Right renal cortex interstitium (tissue), 3 donors: ENCODE measurements around the gene HMGB4. TPM values are rescaled to one million over a fixed set of nuclear protein-coding genes. Genes with fewer than 3 reads are reported as not detected.

ENCODE experiments used
- DNase-seq, 3 donors: peaks; one replicate each; pipeline ENCODE4 v3.0.0-alpha.2; 2013; ENCODE audit warnings: low read depth in 3 of 3, low spot score in 2 of 3
- polyA plus RNA-seq, 3 donors: library from polyadenylated mRNA; unstranded; fragments of 120-200 nt; gene quantifications; one replicate each; pipeline ENCODE4 v1.2.1, GENCODE V29; 2013; ENCODE audit not compliant: insufficient read length in 3 of 3

HMGB4 gene, protein sequence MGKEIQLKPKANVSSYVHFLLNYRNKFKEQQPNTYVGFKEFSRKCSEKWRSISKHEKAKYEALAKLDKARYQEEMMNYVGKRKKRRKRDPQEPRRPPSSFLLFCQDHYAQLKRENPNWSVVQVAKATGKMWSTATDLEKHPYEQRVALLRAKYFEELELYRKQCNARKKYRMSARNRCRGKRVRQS
- polyA plus RNA-seq = not detected

DNA sequence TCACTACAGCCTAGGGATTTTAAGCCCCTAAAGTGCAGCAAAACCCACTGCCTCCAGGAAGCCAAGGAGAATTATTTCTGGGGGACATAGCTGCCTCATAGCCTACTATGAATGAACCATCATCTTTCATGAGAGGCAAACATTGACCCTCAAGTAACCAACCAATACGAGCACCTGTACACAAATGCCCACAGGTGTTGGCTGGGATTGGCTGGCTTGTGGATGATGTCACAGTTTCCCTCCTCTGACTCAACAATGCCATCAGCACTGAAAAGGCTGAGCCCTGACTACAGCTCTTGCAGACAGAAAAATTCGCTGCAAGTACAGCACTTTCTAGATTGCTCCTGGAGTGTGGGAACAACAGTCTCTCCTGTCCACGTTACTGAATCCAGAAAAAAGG lies at the start of gene HMGB4:
Gene HMGB4, plus strand, starts transcription at position 301 of the 400 bp plus-strand sequence. CDS start 113 bp downstream, outside the sequence.
- DNase-seq = no peak

- no peak for DNase-seq
Measured at GRCh38 chr1:33814166-33814565, 49.7 kb upstream of the HMGB4 start.

GRCh38 chr1:33815061-33815460 lies 48.8 kb upstream of the HMGB4 start:
- DNase-seq = no peak

- DNase-seq = no peak
Measured at GRCh38 chr1:33818071-33818470, 45.8 kb upstream of the HMGB4 start.

DNA sequence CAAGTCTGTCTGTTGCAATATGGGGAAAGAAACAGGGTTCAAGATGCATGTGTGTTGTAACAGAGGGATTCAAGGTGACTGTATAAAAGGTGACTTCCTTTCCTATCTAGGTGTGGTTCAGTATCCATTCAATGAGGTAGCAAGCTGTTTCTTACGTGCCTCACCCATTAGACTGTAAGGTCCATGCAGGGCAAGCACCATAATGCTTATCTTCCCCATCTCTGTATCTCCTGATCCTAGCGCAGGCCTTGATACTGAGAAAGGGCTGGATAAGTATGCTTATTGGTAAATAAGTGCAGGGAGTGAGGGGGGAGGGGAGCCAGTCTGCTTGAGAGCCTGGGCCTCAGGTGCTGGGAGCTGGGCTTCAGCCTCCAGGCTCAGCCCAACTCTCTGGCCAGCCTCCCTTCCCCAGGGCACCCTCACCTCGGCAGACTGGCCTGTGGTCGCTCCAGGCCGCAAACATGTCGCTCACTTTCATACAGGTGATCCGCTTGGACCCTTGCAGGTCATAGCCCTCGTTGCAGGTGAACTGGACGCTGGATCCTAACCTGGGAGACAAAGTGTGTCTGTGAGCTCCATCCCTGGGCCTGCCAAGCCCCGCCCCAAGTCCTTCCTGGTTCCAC lies 44.5 kb upstream of the HMGB4 start:
- no peak for DNase-seq

GRCh38 chr1:33819913-33820311 lies 44.0 kb upstream of the HMGB4 start:
- no peak for DNase-seq

GRCh38 chr1:33820804-33821203 lies 43.1 kb upstream of the HMGB4 start:
- DNase-seq = no peak

- no peak for DNase-seq
Measured at GRCh38 chr1:33821291-33821690, 42.6 kb upstream of the HMGB4 start.

DNA sequence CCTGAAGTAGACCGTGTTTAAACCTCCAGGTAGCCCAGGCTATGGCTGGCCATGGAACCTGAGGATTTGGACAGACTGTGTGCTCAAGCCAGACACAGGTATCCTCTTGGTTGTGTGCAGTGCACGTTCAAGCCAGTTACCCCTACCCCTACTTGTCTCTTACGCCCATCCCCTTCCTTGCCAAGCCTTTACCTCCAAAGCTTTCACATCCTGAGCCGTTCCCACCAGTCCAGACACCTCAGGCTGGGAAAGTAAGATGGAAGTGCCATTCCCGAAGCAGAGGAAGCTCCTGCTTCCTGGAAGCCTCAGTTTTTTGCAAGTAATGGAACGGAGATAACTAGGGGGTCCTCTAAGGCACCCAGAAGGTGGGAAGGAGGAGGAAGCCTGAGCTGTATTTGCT lies 41.5 kb upstream of the HMGB4 start:
- DNase-seq = no peak

DNA sequence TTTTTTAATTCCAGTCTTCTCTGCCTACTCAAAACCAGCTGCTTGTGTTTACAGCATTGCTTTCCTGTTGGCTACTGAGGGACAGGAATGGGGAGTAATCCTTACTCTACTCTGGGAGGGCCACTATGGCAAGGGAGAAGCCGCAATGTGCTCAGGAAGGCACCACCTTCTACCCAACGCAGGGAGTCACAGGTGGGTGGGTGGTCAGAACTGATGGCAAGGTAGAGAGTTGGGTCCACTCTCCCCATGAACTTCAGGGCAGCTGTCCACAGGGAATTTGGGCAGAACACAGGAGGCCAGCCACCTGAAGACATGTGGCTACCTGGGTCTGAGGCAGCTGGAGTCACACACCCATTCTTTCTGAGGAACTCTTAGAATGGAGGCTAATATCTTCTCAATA lies 40.5 kb upstream of the HMGB4 start:
- DNase-seq = no peak

DNA sequence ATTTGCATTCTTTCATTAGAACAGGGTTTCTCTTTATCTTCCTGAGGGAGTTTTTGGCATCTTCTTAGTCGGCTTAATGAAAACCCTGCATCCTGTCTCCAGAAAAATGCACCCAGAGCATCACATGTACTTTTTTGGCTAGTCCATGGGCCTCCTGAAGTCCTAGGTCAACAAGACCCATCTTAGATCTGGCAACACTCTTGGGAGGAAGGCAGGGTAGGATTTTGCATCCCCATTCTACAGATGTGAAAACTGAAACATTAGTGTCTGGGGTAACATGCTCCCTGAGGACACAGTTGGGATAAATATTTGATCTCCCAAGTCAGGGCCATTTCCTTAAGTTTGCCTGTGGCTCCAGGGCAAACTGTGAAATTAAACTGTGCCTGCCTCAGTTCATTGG lies 40.0 kb upstream of the HMGB4 start:
- DNase-seq = no peak

DNA sequence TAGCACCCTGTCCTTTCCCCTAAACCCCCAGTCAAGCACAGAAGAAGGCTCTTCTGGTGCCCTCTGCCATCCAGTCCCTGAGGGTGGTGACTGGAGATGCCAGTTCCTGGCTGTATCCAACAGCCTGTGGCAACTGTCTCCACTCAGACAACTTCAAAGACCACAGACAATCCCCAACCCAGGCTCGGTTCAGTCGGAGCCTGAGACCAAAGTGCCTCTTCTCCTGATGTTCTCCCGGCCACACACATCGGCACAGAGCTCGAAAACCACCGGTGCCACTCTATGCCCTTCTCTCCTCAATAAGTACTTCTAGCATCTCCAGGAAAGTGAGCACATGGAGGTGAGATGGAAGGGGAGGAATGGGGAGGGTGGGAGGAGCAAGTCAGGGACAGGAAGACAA lies 39.6 kb upstream of the HMGB4 start:
- no peak for DNase-seq

GRCh38 chr1:33824971-33825370 lies 38.9 kb upstream of the HMGB4 start:
- DNase-seq = no peak

DNA sequence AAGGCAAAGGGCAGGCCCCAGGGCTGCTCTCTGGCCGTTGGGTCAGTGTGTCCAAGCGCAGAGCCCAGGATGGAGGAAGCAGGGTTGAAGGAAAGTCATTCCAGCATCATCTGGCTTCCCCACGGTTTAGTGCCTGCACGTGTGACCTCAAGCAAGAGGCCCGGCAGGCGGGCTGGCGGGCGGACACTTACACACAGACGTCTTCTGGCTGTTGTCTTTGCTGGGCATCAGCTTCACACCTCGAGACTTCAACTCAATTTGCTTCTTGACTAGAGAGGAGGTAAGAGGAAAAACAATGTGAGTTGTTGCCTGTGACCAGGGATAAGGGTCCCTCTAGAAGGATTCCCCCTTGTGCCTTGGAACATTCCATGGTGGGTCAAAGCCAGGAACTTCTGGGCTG lies 38.4 kb upstream of the HMGB4 start:
- DNase-seq = no peak

DNA sequence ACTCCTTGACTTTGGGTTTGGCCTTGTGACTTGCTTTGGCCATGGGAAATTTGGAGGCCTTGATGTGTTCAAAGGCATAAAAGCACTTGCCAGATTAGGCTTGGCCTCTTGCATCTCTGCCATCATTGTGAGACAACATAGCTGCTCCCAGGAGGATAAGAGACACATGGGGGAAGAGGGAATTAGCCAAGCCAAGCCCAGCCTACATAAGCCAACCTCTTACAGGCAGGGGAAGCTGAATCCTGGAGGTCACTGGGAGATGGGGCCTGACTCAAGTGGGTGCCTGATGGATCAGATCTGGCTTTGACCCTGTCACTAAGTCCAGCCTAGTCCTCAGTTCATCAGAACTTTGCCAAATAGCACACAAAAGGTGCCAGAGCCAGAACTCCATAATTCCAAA lies 37.6 kb upstream of the HMGB4 start:
- DNase-seq = no peak

DNA sequence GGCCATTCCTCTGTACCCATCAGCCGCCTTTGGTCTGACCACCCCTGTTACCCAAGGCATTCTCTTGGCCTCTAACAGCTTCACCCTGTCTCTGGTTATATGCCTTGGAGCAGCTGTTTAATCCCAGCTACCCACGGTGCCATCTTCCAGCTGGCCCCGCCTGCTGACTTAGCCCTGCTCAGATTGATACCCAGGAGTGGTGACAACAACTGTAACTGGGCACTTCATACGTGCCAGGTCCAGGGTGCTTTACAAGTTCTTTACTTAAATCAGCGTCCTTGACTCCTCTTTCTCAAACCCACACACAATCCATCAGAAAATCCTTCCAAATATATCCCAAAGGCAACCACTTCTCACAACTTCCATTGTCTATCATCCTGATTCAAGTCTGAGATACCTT lies 37.2 kb upstream of the HMGB4 start:
- no peak for DNase-seq

DNA sequence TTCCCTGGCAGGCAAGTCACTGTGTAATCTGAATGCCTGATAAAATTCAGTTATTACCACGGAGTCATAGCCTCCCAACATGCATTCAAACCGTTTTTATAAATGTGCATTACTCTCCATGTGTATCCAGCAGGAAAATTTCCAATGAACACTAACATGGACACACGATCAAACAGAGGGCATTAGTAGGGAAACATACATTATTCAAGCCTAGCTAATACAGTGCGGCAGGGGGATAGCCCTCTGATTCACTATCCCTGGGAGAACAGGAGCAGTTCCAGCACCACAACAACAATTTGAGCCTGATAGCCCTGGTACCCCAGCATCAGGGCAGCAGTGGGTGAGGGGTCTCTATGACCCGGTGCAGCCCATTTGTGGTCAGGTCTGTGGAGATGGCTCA lies 35.8 kb upstream of the HMGB4 start:
- DNase-seq = no peak

DNA sequence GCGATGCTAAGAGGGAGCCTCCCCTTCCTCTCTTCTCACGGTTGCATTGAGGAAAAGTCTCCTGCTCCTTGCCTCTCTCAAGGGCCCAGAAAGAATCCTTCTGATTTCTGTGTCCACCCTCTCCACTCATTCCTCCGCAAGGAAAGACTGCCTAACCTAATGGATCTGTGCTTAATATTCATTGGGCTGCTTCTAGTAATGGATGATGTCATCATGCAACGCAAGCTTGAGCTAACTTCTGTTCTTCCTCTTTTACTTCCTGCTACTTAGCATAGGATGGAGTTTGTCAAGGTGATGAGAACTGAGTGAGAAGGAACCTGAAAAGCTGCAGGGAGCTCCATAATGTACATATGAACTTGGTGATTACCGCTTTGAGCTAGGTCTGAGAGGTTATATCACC lies 35.2 kb upstream of the HMGB4 start:
- DNase-seq = no peak

DNA sequence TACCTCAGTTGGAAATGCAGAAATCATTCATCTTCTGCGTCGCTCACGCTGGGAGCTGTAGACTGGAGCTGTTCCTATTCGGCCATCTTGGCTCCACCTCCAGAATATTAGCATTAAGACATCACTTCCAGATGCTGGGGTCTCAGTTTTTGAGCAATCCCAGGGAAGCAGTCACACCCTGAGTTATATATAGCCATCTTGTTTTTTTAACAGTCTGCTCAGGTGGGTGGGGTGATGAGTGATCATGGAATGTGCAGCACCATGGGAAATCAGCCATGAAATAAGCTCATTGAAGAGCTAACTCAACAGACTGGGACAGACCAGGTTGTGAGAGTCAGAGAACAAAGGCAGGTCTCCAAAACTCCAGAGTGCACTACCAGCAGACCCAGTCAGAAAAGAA lies 27.0 kb upstream of the HMGB4 start:
- DNase-seq = no peak

DNA sequence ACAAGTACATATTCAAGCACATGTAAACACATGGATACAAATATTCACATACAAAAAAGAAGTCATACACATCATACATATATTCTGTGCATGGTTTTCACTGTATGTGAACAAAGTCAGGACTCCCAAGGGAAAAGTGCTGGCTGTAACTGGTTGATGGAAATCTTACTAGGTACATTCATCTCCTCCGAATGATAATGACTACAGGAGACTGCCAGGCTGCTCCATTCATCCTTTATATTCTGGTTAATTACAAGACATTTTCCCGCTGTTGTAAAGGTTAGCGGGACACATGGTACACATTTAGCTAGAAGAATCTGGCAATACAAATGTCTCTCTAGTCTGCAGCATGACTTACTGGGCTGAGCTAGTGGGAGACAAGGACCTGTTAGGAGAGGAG lies 26.2 kb upstream of the HMGB4 start:
- no peak for DNase-seq

DNA sequence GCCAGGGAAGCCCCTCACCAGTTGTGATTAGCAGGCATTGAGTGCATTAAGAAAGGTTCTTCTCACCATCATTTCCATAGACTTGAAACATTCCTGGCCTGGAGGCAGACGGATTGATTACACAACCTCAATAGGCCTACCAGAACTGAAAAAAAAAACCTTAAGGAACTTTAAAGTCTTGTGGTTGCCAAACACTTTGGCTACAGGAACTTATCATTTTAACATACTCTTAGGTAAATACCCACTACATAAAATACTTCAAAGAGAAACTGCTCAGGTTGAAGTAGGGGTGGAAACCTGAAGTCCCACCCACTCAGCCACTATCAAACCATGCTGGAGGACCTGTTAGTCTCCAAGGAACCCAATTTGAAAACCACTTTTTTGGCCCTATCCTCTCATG lies 22.4 kb upstream of the HMGB4 start:
- no peak for DNase-seq

DNA sequence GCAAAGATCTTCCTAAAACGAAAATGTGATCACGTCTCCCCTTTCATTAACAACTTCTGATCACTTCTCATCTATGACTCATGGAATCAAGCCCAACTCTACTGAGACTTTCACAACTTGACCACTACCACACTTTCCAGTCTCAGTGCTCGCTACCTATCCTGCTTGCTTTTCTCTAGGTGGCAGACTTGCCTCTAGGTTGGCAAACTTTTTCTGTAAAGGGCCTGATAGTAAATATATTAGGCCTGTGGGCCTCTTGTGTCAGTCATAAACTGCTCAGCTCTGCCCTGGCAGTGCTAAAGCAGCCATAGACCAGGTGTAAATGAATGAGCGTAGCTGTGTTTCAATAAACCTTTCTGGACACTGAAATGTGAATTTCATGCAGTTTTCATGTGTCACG lies 21.5 kb upstream of the HMGB4 start:
- no peak for DNase-seq

GRCh38 chr1:33844166-33844565 lies 19.7 kb upstream of the HMGB4 start:
- DNase-seq = no peak
